GM12878 (cell line): ENCODE measurements around the gene BIRC3. TPM values are rescaled to one million over a fixed set of nuclear protein-coding genes. Genes with fewer than 3 reads are reported as not detected.

Experiments used
- ATAC-seq: fragments of 200-7000 bp; cut with Tn5 transposase; 3 replicates; pipeline ENCODE4 v1.9.1; 2020; ENCODE audit warnings: mild to moderate bottlenecking, moderate library complexity
- BruUV-seq: library from RNA; stranded (reverse); fragments of 400-500 nt; replicated peaks from 2 replicates; lab custom pipeline; 2021; lab: Mats Ljungman, UMichigan
- CTCF ChIA-PET: fragments of 300-600 bp; sonication (Branson Sonifier 250); formaldehyde crosslinking; extraction: SDS; loops from one replicate; lab custom pipeline; 2021; ENCODE audit warnings: inconsistent platforms; lab: Yijun Ruan, JAX
- POLR2A ChIA-PET: fragments of 350-600 bp; formaldehyde crosslinking; extraction: SDS; loops from one replicate; lab custom pipeline; 2021; ENCODE audit warnings: inconsistent platforms; lab: Charles Lee
- RAD21 ChIA-PET: fragments of 300-600 bp; sonication (Branson Sonifier 250); formaldehyde crosslinking; loops from one replicate; lab custom pipeline; 2023; ENCODE audit warnings: antibody characterized with exemption; ENCODE audit not compliant: unreplicated experiment; lab: Charles Lee
- SMC1A ChIA-PET: fragments of 300-600 bp; sonication (Branson Sonifier 250); formaldehyde crosslinking; loops from one replicate; lab custom pipeline; 2023; ENCODE audit not compliant: unreplicated experiment, uncharacterized antibody; lab: Charles Lee
- DNase-seq: peaks from one replicate; pipeline ENCODE4 v3.0.0-alpha.2; 2011; ENCODE audit warnings: low read depth, low spot score
- FAIRE-seq: peaks from 3 replicates; lab custom pipeline; 2011; peaks lifted over from hg19 to GRCh38; lab: Jason Lieb, UNC
- H2AFZ ChIP-seq: 2 replicates; pipeline ENCODE4 v1.6.0; 2011; ENCODE audit warnings: low read depth, low read length, control low read depth; ENCODE audit not compliant: control insufficient read depth
- H3K27ac ChIP-seq: 2 replicates; pipeline ENCODE4 v1.5.1; 2011; ENCODE audit warnings: control low read depth; ENCODE audit not compliant: control insufficient read depth, insufficient read depth
- H3K27me3 ChIP-seq, 2 experiments: replicated peaks in 1 of 2; 2 replicates each; pipeline versions ENCODE4 v1.6.0 to v1.6.1; 2011; ENCODE audit warnings: low read length in 1 of 2; ENCODE audit not compliant: control insufficient read depth in 2 of 2, insufficient read depth in 2 of 2
- H3K36me3 ChIP-seq, 2 experiments: 2 replicates each; pipeline ENCODE4 v1.5.1; 2011; ENCODE audit warnings: low read length in 1 of 2; ENCODE audit not compliant: control insufficient read depth in 2 of 2, insufficient read depth in 2 of 2
- H3K4me1 ChIP-seq: 2 replicates; pipeline ENCODE4 v1.6.1; 2011; ENCODE audit warnings: mild to moderate bottlenecking, low read length, moderate library complexity, mixed read lengths; ENCODE audit not compliant: control insufficient read depth, insufficient read depth
- H3K4me2 ChIP-seq: 2 replicates; pipeline ENCODE4 v1.6.0; 2011; ENCODE audit warnings: control low read depth; ENCODE audit not compliant: control insufficient read depth, insufficient read depth
- H3K4me3 ChIP-seq: fragments of 200-600 bp; sonication (generic); 2 replicates; pipeline ENCODE4 v1.5.1; 2016
- H3K79me2 ChIP-seq: 2 replicates; pipeline ENCODE4 v1.6.0; 2011; ENCODE audit warnings: low read length; ENCODE audit not compliant: control insufficient read depth, insufficient read depth
- H3K9ac ChIP-seq: 2 replicates; pipeline ENCODE4 v1.8.0; 2011; ENCODE audit warnings: low read length, control low read depth, mixed read lengths; ENCODE audit not compliant: control insufficient read depth, insufficient read depth
- H3K9me3 ChIP-seq: replicated peaks from 3 replicates; pipeline ENCODE4 v1.5.1; 2011; ENCODE audit warnings: mild to moderate bottlenecking, low read length; ENCODE audit not compliant: control insufficient read depth, insufficient read depth
- H4K20me1 ChIP-seq: 2 replicates; pipeline ENCODE4 v1.6.0; 2011; ENCODE audit not compliant: control insufficient read depth, insufficient read depth
- CBX3 ChIP-seq: fragments of 200-600 bp; sonication (generic); IDR thresholded peaks from 2 replicates; pipeline ENCODE4 v1.6.1; 2016; ENCODE audit warnings: low read depth, borderline replicate concordance
- CREM ChIP-seq: IDR thresholded peaks from 2 replicates; pipeline ENCODE4 v1.6.1; 2014; ENCODE audit warnings: antibody characterized with exemption, low read depth
- EGR1 ChIP-seq, 2 experiments: IDR thresholded peaks; 1 replicate in 1 of 2; 2 replicates in 1 of 2; pipeline ENCODE4 v1.6.1; 2011 to 2012; ENCODE audit warnings: low read depth in 2 of 2, low read length in 2 of 2, borderline replicate concordance in 1 of 2, mild to moderate bottlenecking in 1 of 2, moderate library complexity in 1 of 2
- HDAC2 ChIP-seq: fragments of 200-600 bp; sonication (generic); IDR thresholded peaks from 2 replicates; pipeline ENCODE4 v1.6.1; 2017
- HDAC6 ChIP-seq: fragments of 200-600 bp; sonication (generic); IDR thresholded peaks from one replicate; pipeline ENCODE4 v1.8.0; 2017; ENCODE audit warnings: antibody characterized with exemption; ENCODE audit not compliant: unreplicated experiment
- HDGF ChIP-seq: fragments of 450-650 bp; IDR thresholded peaks from 2 replicates; pipeline ENCODE4 v1.6.1; 2016; ENCODE audit warnings: antibody characterized with exemption
- KLF5 ChIP-seq: fragments of 450-650 bp; IDR thresholded peaks from 2 replicates; pipeline ENCODE4 v1.6.1; 2014; ENCODE audit warnings: mild to moderate bottlenecking; ENCODE audit not compliant: partially characterized antibody
- LARP7 ChIP-seq: fragments of 450-650 bp; IDR thresholded peaks from 2 replicates; pipeline ENCODE4 v1.6.1; 2017; ENCODE audit warnings: mild to moderate bottlenecking
- MYB ChIP-seq: fragments of 150-350 bp; IDR thresholded peaks from 2 replicates; pipeline ENCODE4 v1.6.1; 2014; ENCODE audit warnings: mild to moderate bottlenecking, low read depth, low read length, borderline replicate concordance
- RELA ChIP-seq: fragments of 450-650 bp; IDR thresholded peaks from 2 replicates; pipeline ENCODE4 v1.8.0; 2014; ENCODE audit warnings: borderline replicate concordance; ENCODE audit not compliant: partially characterized antibody
- SIX5 ChIP-seq: IDR thresholded peaks from 2 replicates; pipeline ENCODE4 v1.6.1; 2011; ENCODE audit warnings: mild to moderate bottlenecking, low read depth, low read length, moderate library complexity; ENCODE audit not compliant: severe bottlenecking
- ZBTB11 ChIP-seq: fragments of 450-650 bp; formaldehyde crosslinking; IDR thresholded peaks from 2 replicates; pipeline ENCODE4 v1.5.0; 2022; ENCODE audit warnings: mild to moderate bottlenecking, missing genetic modification characterization
- ZNF217 ChIP-seq: fragments of 450-650 bp; IDR thresholded peaks from 2 replicates; pipeline ENCODE4 v1.6.1; 2017; ENCODE audit warnings: antibody characterized with exemption, mild to moderate bottlenecking
- WGBS: methylation state at CpG from one replicate; pipeline ENCODE4 v1.1.6; 2016; ENCODE audit warnings: low lambda C conversion rate; ENCODE audit not compliant: insufficient replicate concordance, insufficient coverage; ENCODE audit errors: missing lambda C conversion rate; 5-methylcytosine and 5-hydroxymethylcytosine counted together
- in situ Hi-C: fragments of 300-500 bp; cut with MboI; formaldehyde crosslinking; loops from 9 replicates; pipeline ENCODE4 v1.14.3; 2018; ENCODE audit warnings: mixed read lengths
- intact Hi-C: fragments of 100-400 bp; cut with micrococcal nuclease; formaldehyde crosslinking; loops from one replicate; pipeline ENCODE4 v1.14.2; 2022; ENCODE audit not compliant: unreplicated experiment
- polyA plus RNA-seq, 11 experiments: library from polyadenylated mRNA; depleted of rRNA in 4 of 11; unstranded in 6 of 11; stranded (reverse) in 5 of 11; fragments of >200 nt; fragmentation: Nextera tagmentation in 4 of 11; fragmentation: Illumina TruSeq in 1 of 11; extraction: Ambion mirVana in 4 of 11; extraction: Trizol in 1 of 11; gene quantifications; 1 replicate in 1 of 11; 2 replicates in 10 of 11; pipeline versions ENCODE4 v1.2.1 to v1.2.3, GENCODE V29; 2011 to 2016; ENCODE audit warnings: inconsistent platforms in 2 of 11, missing spikeins in 2 of 11, low read depth in 1 of 11
- total RNA-seq, 4 experiments: library from RNA; depleted of rRNA in 3 of 4; stranded (reverse); fragments of >200 nt in 3 of 4; fragmentation: Illumina TruSeq in 1 of 4; extraction: Trizol in 1 of 4; gene quantifications; 2 replicates each; pipeline versions ENCODE4 v1.2.1 to v1.2.3, GENCODE V29; 2013 to 2021
- TF ChIP-seq, protein P1 (sequence below), 3 experiments: IDR thresholded peaks in 2 of 3; conservative IDR thresholded peaks in 1 of 3; 2 replicates each; pipeline ENCODE4 v1.5.1; 2011; ENCODE audit warnings: low read depth in 3 of 3, low read length in 3 of 3, mild to moderate bottlenecking in 3 of 3, control low read depth in 2 of 3, moderate library complexity in 2 of 3, inconsistent platforms in 1 of 3, mixed read lengths in 1 of 3; ENCODE audit not compliant: control insufficient read depth in 2 of 3, insufficient read depth in 1 of 3; ENCODE audit errors: extremely low read depth in 1 of 3
- TF ChIP-seq, protein P2 (sequence below): fragments of 450-650 bp; IDR thresholded peaks from 2 replicates; pipeline ENCODE4 v1.6.1; 2016; ENCODE audit warnings: mild to moderate bottlenecking
- TF ChIP-seq, protein P3 (sequence below): fragments of 450-650 bp; IDR thresholded peaks from 2 replicates; pipeline ENCODE4 v1.6.1; 2014; ENCODE audit warnings: mild to moderate bottlenecking
- TF ChIP-seq, protein P4 (sequence below): IDR thresholded peaks from 2 replicates; pipeline ENCODE4 v1.6.1; 2011; ENCODE audit warnings: low read depth, low read length, improper control_type of control experiment, borderline replicate concordance

BIRC3 gene
- total and polyA plus RNA-seq, 10 of the 15 experiments (the other 5 are each of a cell fraction or from before 2014, with no cell fraction given) = 42.1 to 351 (median 83.7) TPM

DNA sequence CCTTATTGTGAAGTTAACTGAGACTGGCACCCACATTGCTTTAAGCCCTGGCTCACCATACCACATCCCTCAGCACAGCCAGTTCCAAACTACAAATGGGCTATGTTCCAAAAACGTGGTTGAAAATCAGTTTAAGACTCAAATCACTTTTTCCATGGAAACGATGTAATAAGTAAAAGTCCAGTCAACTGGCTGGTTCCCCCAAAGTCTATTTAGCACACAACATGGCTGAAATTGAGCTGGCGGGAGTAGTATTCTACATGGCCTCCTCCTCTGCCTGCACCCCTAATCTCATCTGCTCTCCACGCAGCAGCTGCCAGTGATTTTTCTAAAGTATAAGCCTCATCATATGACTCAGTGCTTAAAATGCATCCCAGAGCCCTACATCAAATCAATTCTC is 40.9 kb upstream of the BIRC3 start:
- BruUV-seq = no TSS peak
- Histone ChIP-seq H3K4me1 (peaks cover 4% of the 10 kb centered on the region; the same call in 1 of the 2 replicates), H2AFZ (no peak overlapping the region), H3K4me2 (no peak overlapping the region), H3K4me3 (no peak overlapping the region), H3K36me3 (no peaks in the 10 kb centered on the region), H3K9me3 (no peaks in the 10 kb centered on the region; the same call in 2 of the 3 replicates), H3K27me3 (no peaks in the 10 kb centered on the region), H3K9ac (no peak overlapping the region), H3K79me2 (no peaks in the 10 kb centered on the region), H4K20me1 (no peaks in the 10 kb centered on the region), H3K27ac (no peak overlapping the region)
- in situ Hi-C loops = no loop called here
- ChIA-PET RAD21 (no interaction called here), CTCF (no interaction called here), SMC1A (no interaction called here), POLR2A (no interaction called here)
- intact Hi-C loops = no loop called here
- FAIRE-seq (no peak), DNase-seq (no peak), ATAC-seq (no peak)
- WGBS = 31% methylated on average over 4 of the region's 4 CpGs
- TF ChIP-seq, protein P1, sequence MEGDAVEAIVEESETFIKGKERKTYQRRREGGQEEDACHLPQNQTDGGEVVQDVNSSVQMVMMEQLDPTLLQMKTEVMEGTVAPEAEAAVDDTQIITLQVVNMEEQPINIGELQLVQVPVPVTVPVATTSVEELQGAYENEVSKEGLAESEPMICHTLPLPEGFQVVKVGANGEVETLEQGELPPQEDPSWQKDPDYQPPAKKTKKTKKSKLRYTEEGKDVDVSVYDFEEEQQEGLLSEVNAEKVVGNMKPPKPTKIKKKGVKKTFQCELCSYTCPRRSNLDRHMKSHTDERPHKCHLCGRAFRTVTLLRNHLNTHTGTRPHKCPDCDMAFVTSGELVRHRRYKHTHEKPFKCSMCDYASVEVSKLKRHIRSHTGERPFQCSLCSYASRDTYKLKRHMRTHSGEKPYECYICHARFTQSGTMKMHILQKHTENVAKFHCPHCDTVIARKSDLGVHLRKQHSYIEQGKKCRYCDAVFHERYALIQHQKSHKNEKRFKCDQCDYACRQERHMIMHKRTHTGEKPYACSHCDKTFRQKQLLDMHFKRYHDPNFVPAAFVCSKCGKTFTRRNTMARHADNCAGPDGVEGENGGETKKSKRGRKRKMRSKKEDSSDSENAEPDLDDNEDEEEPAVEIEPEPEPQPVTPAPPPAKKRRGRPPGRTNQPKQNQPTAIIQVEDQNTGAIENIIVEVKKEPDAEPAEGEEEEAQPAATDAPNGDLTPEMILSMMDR (IDR thresholded peaks at IDR 0.05 in 2 of 3, conservative IDR thresholded peaks at IDR 0.05 in 1 of 3; ENCODE audit: control insufficient read depth in 2 of 3, extremely low read depth in 1 of 3, insufficient read depth in 1 of 3, low read depth in 3 of 3, low read length in 3 of 3) = no peak
- TF ChIP-seq ZBTB11 (no peak), HDAC6 (no peak), SIX5 (no peak), LARP7 (no peak), ZNF217 (no peak), KLF5 (no peak), CBX3 (no peak), EGR1 (IDR thresholded peaks at IDR 0.05; ENCODE audit: borderline replicate concordance in 1 of 2, low read depth in 2 of 2, low read length in 2 of 2) (no peak), HDGF (no peak), HDAC2 (no peak), RELA (no peak), CREM (no peak), MYB (no peak)
- TF ChIP-seq, protein P2, sequence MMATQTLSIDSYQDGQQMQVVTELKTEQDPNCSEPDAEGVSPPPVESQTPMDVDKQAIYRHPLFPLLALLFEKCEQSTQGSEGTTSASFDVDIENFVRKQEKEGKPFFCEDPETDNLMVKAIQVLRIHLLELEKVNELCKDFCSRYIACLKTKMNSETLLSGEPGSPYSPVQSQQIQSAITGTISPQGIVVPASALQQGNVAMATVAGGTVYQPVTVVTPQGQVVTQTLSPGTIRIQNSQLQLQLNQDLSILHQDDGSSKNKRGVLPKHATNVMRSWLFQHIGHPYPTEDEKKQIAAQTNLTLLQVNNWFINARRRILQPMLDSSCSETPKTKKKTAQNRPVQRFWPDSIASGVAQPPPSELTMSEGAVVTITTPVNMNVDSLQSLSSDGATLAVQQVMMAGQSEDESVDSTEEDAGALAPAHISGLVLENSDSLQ = no peak
- TF ChIP-seq, protein P3, sequence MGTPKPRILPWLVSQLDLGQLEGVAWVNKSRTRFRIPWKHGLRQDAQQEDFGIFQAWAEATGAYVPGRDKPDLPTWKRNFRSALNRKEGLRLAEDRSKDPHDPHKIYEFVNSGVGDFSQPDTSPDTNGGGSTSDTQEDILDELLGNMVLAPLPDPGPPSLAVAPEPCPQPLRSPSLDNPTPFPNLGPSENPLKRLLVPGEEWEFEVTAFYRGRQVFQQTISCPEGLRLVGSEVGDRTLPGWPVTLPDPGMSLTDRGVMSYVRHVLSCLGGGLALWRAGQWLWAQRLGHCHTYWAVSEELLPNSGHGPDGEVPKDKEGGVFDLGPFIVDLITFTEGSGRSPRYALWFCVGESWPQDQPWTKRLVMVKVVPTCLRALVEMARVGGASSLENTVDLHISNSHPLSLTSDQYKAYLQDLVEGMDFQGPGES = no peak
- TF ChIP-seq, protein P4, sequence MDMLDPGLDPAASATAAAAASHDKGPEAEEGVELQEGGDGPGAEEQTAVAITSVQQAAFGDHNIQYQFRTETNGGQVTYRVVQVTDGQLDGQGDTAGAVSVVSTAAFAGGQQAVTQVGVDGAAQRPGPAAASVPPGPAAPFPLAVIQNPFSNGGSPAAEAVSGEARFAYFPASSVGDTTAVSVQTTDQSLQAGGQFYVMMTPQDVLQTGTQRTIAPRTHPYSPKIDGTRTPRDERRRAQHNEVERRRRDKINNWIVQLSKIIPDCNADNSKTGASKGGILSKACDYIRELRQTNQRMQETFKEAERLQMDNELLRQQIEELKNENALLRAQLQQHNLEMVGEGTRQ = no peak
